Measurements from ENCODE around the gene SETD7.

SETD7 gene

DNA sequence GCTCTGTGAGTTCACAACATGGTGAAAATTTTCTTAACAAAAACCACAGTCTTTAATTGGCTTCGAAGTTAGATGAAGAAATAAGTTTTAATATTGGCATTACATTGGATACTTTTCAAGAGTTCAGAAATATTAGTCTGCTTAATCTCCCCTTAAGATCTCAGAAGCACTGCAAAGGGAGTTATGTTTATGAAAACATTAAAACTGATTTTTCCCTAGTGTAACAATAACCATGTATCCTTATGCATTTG lies 1.5 kb downstream of the SETD7 start:
- no peak for TF ChIP-seq POLR2AphosphoS5 (IDR thresholded peaks at IDR 0.05; ENCODE audit: low read depth, low read length)
- no peak for TF ChIP-seq SIN3A (IDR thresholded peaks at IDR 0.05; ENCODE audit: borderline replicate concordance, insufficient read depth, low read length)
- TF ChIP-seq TAF1 (IDR thresholded peaks at IDR 0.05; ENCODE audit: borderline replicate concordance, insufficient read depth, low read length), result no peak
- TF ChIP-seq, protein P1, sequence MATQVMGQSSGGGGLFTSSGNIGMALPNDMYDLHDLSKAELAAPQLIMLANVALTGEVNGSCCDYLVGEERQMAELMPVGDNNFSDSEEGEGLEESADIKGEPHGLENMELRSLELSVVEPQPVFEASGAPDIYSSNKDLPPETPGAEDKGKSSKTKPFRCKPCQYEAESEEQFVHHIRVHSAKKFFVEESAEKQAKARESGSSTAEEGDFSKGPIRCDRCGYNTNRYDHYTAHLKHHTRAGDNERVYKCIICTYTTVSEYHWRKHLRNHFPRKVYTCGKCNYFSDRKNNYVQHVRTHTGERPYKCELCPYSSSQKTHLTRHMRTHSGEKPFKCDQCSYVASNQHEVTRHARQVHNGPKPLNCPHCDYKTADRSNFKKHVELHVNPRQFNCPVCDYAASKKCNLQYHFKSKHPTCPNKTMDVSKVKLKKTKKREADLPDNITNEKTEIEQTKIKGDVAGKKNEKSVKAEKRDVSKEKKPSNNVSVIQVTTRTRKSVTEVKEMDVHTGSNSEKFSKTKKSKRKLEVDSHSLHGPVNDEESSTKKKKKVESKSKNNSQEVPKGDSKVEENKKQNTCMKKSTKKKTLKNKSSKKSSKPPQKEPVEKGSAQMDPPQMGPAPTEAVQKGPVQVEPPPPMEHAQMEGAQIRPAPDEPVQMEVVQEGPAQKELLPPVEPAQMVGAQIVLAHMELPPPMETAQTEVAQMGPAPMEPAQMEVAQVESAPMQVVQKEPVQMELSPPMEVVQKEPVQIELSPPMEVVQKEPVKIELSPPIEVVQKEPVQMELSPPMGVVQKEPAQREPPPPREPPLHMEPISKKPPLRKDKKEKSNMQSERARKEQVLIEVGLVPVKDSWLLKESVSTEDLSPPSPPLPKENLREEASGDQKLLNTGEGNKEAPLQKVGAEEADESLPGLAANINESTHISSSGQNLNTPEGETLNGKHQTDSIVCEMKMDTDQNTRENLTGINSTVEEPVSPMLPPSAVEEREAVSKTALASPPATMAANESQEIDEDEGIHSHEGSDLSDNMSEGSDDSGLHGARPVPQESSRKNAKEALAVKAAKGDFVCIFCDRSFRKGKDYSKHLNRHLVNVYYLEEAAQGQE (IDR thresholded peaks at IDR 0.05; ENCODE audit: insufficient read depth in 1 of 2, low read depth in 2 of 2, low read length in 2 of 2), result no peak
- no peak for TF ChIP-seq FOXP2 (optimal IDR thresholded peaks at IDR 0.05; ENCODE audit: borderline replicate concordance, extremely low read depth, extremely low read length, insufficient read depth)

DNA sequence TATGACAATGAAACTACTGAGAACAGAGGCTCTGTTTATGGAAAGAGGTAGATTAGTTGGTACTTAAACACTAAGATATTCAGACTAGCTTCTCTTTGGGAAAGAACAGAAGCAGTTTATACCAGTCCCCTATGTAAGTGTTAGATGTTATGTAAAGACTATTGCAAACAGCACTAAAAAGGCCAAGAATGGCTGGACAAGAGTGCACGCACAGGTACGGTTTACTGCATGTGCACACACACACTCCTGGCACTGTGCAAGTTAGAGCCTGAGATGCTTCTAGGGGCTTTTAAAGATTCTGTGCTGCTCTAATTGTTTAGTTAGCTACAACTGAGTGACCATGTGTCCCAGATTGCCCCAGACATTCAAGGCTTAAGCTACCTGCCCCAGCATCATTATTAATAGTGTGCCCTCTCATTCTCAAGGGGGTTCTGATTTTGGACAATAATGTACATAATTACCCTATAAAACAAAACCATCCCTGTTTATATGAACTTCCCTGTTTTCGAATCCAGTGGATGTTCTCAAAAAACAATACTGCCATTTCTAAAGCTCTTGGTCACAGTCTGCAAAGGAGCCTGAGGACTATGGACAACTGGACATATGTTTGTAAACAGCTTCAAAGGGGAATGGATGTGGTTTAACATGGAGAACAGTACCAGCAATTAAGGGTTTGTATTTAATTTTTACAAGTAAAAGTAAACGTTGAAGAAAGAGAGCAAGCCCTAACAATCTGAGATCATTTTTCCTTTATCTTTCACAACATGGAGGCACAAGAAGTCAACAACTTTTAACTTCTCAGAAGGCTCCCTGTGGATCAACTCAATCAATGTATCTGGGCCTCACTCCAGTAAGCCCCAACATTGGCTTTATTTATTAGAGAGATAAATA lies 2.0 kb downstream of the SETD7 start:
- TF ChIP-seq SIN3A (IDR thresholded peaks at IDR 0.05; ENCODE audit: borderline replicate concordance, insufficient read depth, low read length), result no peak
- TF ChIP-seq TAF1 (IDR thresholded peaks at IDR 0.05; ENCODE audit: borderline replicate concordance, insufficient read depth, low read length), result no peak
- no peak for TF ChIP-seq POLR2AphosphoS5 (IDR thresholded peaks at IDR 0.05; ENCODE audit: low read depth, low read length)
- TF ChIP-seq, protein P1 (IDR thresholded peaks at IDR 0.05; ENCODE audit: insufficient read depth in 1 of 2, low read depth in 2 of 2, low read length in 2 of 2), result no peak
- TF ChIP-seq FOXP2 (optimal IDR thresholded peaks at IDR 0.05; ENCODE audit: borderline replicate concordance, extremely low read depth, extremely low read length, insufficient read depth), result no peak

DNA sequence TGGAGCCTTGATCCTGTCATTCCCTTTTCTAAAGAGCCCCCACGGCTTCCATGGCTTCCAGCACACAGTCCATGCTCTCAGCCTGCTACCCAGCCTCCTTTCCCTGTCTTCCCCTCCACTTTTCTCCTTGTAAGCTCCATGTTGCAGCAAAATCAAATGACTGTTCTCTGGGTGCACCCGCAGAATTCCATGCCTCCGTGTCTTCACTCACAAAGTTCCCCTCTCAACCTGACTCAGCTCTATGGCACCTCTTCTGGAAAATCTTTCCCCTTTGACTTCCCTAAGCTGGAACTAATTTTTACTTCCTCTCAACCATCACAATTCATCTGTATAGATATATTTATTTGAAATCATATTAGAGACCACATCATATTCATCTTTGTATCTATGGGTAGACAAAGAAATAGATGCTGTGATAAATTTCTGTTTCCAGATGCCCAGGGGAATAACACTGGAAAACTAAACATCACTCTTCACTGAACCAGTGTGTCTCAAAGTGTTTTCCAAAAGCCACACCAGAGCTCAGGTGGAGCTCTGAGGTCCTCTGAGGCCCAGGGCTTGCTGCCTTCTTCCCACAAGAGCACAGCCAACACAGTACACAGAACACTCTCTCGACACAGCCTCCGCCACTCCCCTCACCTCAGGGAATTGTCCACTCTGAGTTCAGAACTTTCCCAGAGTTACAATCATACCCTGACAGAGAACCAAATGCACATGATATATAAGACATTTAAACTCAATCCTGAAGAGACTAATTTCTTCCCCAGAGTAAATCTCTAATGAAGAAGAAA lies 3.3 kb downstream of the SETD7 start:
- TF ChIP-seq SIN3A (IDR thresholded peaks at IDR 0.05; ENCODE audit: borderline replicate concordance, insufficient read depth, low read length), result no peak
- no peak for TF ChIP-seq FOXP2 (optimal IDR thresholded peaks at IDR 0.05; ENCODE audit: borderline replicate concordance, extremely low read depth, extremely low read length, insufficient read depth)
- no peak for TF ChIP-seq POLR2AphosphoS5 (IDR thresholded peaks at IDR 0.05; ENCODE audit: low read depth, low read length)
- TF ChIP-seq TAF1 (IDR thresholded peaks at IDR 0.05; ENCODE audit: borderline replicate concordance, insufficient read depth, low read length), result no peak
- TF ChIP-seq, protein P1 (IDR thresholded peaks at IDR 0.05; ENCODE audit: insufficient read depth in 1 of 2, low read depth in 2 of 2, low read length in 2 of 2), result no peak

DNA sequence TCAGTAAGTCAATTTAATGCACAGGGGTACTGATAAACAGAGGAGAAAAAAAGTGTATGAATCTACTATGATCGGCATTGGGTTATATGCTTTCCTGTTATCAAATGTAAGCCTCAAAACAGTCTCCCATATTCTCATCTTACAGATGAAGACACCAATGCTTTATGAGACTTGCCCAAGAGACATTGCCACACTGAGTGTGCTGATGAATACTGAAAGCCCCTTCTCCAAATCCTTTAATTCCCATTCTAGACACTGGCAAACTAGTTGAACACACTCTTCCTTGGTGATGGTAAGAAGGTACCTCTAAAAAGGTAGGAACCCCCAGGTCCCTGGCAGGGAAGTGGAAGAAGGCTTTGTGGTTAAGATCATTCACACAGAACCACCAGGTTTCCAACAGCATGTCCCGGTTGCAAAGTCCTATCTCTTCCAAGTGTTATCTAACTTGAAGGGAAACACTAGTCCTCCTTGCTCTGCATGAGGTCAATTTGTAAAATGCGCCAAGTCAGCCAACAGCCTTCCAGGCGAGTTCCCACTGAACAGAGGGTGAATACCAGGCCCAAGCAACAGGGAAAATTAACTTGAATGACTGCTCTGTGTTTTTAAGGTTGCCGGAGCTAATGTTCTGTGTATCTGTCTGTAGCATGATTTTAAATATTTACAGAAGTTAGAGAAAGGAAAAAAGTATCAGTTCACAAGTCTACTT lies 5.1 kb downstream of the SETD7 start:
- TF ChIP-seq POLR2AphosphoS5 (IDR thresholded peaks at IDR 0.05; ENCODE audit: low read depth, low read length) (no peak), FOXP2 (optimal IDR thresholded peaks at IDR 0.05; ENCODE audit: borderline replicate concordance, extremely low read depth, extremely low read length, insufficient read depth) (no peak), SIN3A (IDR thresholded peaks at IDR 0.05; ENCODE audit: borderline replicate concordance, insufficient read depth, low read length) (no peak), TAF1 (IDR thresholded peaks at IDR 0.05; ENCODE audit: borderline replicate concordance, insufficient read depth, low read length) (no peak)
- TF ChIP-seq, protein P1 (IDR thresholded peaks at IDR 0.05; ENCODE audit: insufficient read depth in 1 of 2, low read depth in 2 of 2, low read length in 2 of 2), result no peak
